PC-9 (cell line): ENCODE data around the gene NR2E3. TPM values are rescaled to one million over a fixed set of nuclear protein-coding genes. Genes with fewer than 3 reads are reported as not detected.

ENCODE experiments used
- BruUV-seq: library from RNA; stranded (reverse); fragments of 400-500 nt; replicated peaks from 2 replicates; lab custom pipeline; 2021; lab: Mats Ljungman, UMichigan
- CTCF ChIA-PET: fragments of 300-600 bp; sonication (Branson Sonifier 250); formaldehyde crosslinking; loops from one replicate; lab custom pipeline; 2022; ENCODE audit warnings: antibody characterized with exemption; lab: Charles Lee
- POLR2A ChIA-PET: fragments of 300-600 bp; sonication (Branson Sonifier 250); formaldehyde crosslinking; loops from one replicate; lab custom pipeline; 2022; ENCODE audit warnings: antibody characterized with exemption; ENCODE audit not compliant: unreplicated experiment; lab: Charles Lee
- DNase-seq, 2 experiments: peaks; one replicate each; pipeline versions ENCODE4 v3.0.0 to v3.0.0-alpha.2; 2015 to 2022; ENCODE audit warnings: mixed read lengths in 1 of 2
- H2AFZ ChIP-seq: fragments of 200-600 bp; sonication (generic); 2 replicates; pipeline ENCODE4 v1.8.1; 2017; ENCODE audit warnings: antibody characterized with exemption
- H3F3A ChIP-seq: fragments of 200-600 bp; sonication (generic); 2 replicates; pipeline ENCODE4 v1.8.1; 2017; ENCODE audit warnings: antibody characterized with exemption, mild to moderate bottlenecking, low read depth; ENCODE audit not compliant: insufficient read depth
- H3K27ac ChIP-seq: fragments of 200-600 bp; sonication (generic); 2 replicates; pipeline ENCODE4 v1.6.1; 2016; ENCODE audit warnings: mixed run types
- H3K27me3 ChIP-seq: fragments of 200-600 bp; sonication (generic); 2 replicates; pipeline ENCODE4 v1.6.1; 2016; ENCODE audit warnings: low read depth, mixed run types; ENCODE audit not compliant: insufficient read depth
- H3K36me3 ChIP-seq: fragments of 200-600 bp; sonication (generic); 2 replicates; pipeline ENCODE4 v1.6.1; 2016; ENCODE audit warnings: low read depth, mixed run types
- H3K4me1 ChIP-seq: fragments of 200-600 bp; sonication (generic); replicated peaks from 2 replicates; pipeline ENCODE4 v1.6.1; 2016; ENCODE audit warnings: mixed run types; ENCODE audit not compliant: insufficient read depth
- H3K4me2 ChIP-seq: fragments of 200-600 bp; sonication (generic); 2 replicates; pipeline ENCODE4 v1.6.1; 2017; ENCODE audit warnings: mixed run types
- H3K4me3 ChIP-seq: fragments of 200-600 bp; sonication (generic); 2 replicates; pipeline ENCODE4 v1.6.1; 2016; ENCODE audit warnings: mixed run types
- H3K79me2 ChIP-seq: fragments of 200-600 bp; sonication (generic); 2 replicates; pipeline ENCODE4 v1.6.1; 2017; ENCODE audit warnings: low read depth, mixed run types
- H3K9me2 ChIP-seq: fragments of 200-600 bp; sonication (generic); 2 replicates; pipeline ENCODE4 v1.8.1; 2017; ENCODE audit warnings: mild to moderate bottlenecking; ENCODE audit not compliant: insufficient read depth
- H3K9me3 ChIP-seq: fragments of 200-600 bp; sonication (generic); 2 replicates; pipeline ENCODE4 v1.8.1; 2016; ENCODE audit warnings: low read depth; ENCODE audit not compliant: insufficient read depth
- H4K20me1 ChIP-seq: fragments of 200-600 bp; sonication (generic); 2 replicates; pipeline ENCODE4 v1.8.1; 2017; ENCODE audit not compliant: insufficient read depth
- CTCF ChIP-seq: fragments of 200-600 bp; sonication (generic); conservative IDR thresholded peaks from 2 replicates; pipeline ENCODE4 v1.6.1; 2017; ENCODE audit warnings: mixed run types, antibody characterized with exemption, mild to moderate bottlenecking, moderate library complexity
- EZH2 ChIP-seq: fragments of 200-600 bp; sonication (generic); IDR thresholded peaks from 2 replicates; pipeline ENCODE4 v1.8.0; 2017; ENCODE audit warnings: antibody characterized with exemption, low read depth
- intact Hi-C: fragments of 100-400 bp; cut with micrococcal nuclease; formaldehyde crosslinking; loops from one replicate; pipeline ENCODE4 v1.10.0; 2022; ENCODE audit not compliant: unreplicated experiment
- total RNA-seq: library from RNA; stranded (reverse); gene quantifications from 2 replicates; pipeline ENCODE4 v1.2.3, GENCODE V29; 2021

Gene NR2E3
- total RNA-seq, 1 experiment from 2014 or later, result 1.5 TPM

GRCh38 chr15:71823801-71824200 is 13.4 kb downstream of the NR2E3 start:
- CTCF ChIA-PET, result no interaction called here

GRCh38 chr15:71825021-71825730 is 14.8 kb downstream of the NR2E3 start:
- Histone ChIP-seq H3K9me2 (no peaks in the 10 kb centered on the region), H3K4me3 (no peak overlapping the region), H3K36me3 (0 out of 2 replicates have a peak, but pooled peaks cover 20% of the 10 kb centered on the region), H3K27ac (no peak overlapping the region), H3K27me3 (no peaks in the 10 kb centered on the region), H3K9me3 (peaks cover 15% of the 10 kb centered on the region), H4K20me1 (no peaks in the 10 kb centered on the region), H3K4me1 (no peaks in the 10 kb centered on the region), H3K4me2 (no peak overlapping the region), H2AFZ (no peak overlapping the region), H3F3A (no peaks in the 10 kb centered on the region), H3K79me2 (no peaks in the 10 kb centered on the region)
- intact Hi-C loops, result no loop called here
- no TSS peak for BruUV-seq
- no peak for DNase-seq
- ChIA-PET CTCF (no interaction called here), POLR2A (interaction anchor here (0.7 kb wide), 1 partner anchor 53 kb away, joined by 4 read pairs; no protein-coding TSS in a partner anchor)
- TF ChIP-seq CTCF (no peak), EZH2 (no peak)

More at GRCh38 chr15:71823801-71824200, 13.4 kb downstream of the NR2E3 start:
- Histone ChIP-seq H3K9me3 (peaks cover 15% of the 10 kb centered on the region), H3K79me2 (no peaks in the 10 kb centered on the region), H3F3A (no peaks in the 10 kb centered on the region), H3K27me3 (no peaks in the 10 kb centered on the region), H3K27ac (no peak overlapping the region), H3K36me3 (0 out of 2 replicates have a peak, but pooled peaks cover 20% of the 10 kb centered on the region), H2AFZ (no peak overlapping the region), H3K4me3 (no peak overlapping the region), H4K20me1 (no peaks in the 10 kb centered on the region), H3K4me1 (no peaks in the 10 kb centered on the region), H3K4me2 (no peak overlapping the region), H3K9me2 (no peaks in the 10 kb centered on the region)
- POLR2A ChIA-PET, result no interaction called here
- BruUV-seq, result no TSS peak
- TF ChIP-seq CTCF (no peak), EZH2 (no peak)
- intact Hi-C loops, result no loop called here
- no peak for DNase-seq

- TF ChIP-seq CTCF (no peak), EZH2 (no peak)
- Histone ChIP-seq H3K4me1 (no peaks in the 10 kb centered on the region), H3K4me3 (no peak overlapping the region), H3K79me2 (no peaks in the 10 kb centered on the region), H3F3A (no peaks in the 10 kb centered on the region), H3K9me3 (peaks cover 9% of the 10 kb centered on the region), H2AFZ (no peak overlapping the region), H4K20me1 (no peaks in the 10 kb centered on the region), H3K4me2 (no peak overlapping the region), H3K9me2 (no peaks in the 10 kb centered on the region), H3K36me3 (0 out of 2 replicates have a peak, but pooled peaks cover 20% of the 10 kb centered on the region), H3K27me3 (no peaks in the 10 kb centered on the region), H3K27ac (no peak overlapping the region)
- POLR2A ChIA-PET, result no interaction called here
- no peak for DNase-seq
- no TSS peak for BruUV-seq
- CTCF ChIA-PET, result interaction anchor here (0.7 kb wide), 1 partner anchor 281 kb away, joined by 4 read pairs; no protein-coding TSS in a partner anchor
- intact Hi-C loops, result no loop called here
These were observed 15.8 kb downstream of the NR2E3 start for GRCh38 chr15:71826196-71826595.
